Activated CD4-positive, alpha-beta T cell treated with anti-CD3 and anti-CD28 coated beads, Interleukin-2, amount 50 U/mL, for 48 hours (primary cell): ENCODE data around the gene KCNT1.
"Not testable (repeated sequence)": the region's sequence is repeated elsewhere in the genome, so short reads cannot be mapped to it uniquely, and the experiment has no call there.

ENCODE experiments used
- DNase-seq, 2 experiments: peaks; one replicate each; pipeline ENCODE4 v3.0.0-alpha.2; 2020

KCNT1 gene

DNA sequence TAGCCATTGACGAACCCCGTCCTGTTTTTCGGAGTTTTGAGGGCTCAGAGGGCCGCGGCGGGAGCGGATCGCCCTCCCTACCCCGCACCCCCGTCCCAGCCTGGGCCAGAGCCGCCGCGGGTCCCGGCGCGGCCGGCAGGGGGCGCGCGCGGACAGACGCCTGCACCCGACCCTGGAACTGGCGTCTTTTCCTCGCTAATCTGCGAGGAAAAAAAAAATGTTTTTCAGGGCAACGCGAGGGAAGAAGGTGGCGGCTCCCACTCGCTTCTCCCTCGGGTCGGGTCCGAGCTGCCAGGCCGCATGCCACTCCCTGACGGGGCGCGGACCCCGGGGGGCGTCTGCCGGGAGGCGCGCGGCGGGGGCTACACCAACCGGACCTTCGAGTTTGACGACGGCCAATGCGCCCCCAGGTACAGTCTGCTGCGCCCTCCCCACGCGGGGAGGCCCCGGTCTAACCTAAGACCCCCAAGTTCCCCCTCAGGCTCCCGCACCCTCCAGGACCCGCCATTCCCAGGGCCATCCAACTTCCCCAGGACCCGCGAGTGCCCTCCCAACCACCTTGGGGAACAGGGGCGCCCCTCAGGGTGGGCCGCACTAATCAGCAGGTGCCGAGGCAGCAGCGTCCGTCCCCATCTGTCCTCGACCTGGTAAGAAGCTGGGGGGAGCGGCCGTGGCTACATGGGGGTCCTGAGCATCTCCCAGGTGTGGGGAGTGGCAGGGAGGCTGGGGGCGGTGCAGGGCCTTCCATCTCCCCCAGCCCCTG is at the start of gene KCNT1:
Gene KCNT1, plus strand, starts transcription at position 227 of the 763 bp plus-strand sequence. Its CDS starts 74 bp downstream, at position 301.
- DNase-seq = peak; percentile 59 to 63

DNA sequence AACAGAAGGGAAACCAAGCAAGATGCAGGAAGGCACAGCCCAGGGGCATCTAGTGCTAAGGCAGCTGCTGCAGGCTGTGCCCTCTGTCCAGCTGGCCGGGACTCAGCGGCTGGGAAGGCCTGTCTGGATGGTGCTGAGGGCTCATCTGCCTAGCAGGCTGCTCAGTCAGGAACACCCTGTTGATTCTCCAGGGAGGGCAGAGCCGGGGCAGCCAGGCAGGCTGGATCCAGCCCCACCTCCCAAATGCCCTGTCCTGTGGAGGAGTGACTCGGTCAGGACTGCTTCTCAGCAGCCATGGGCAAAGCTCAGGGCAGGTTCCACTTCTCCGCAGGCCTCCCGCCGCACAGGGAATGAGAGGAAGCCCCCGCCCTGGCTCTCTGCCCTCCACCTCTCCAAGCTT is 46.7 kb upstream of the KCNT1 start:
- no peak for DNase-seq

DNA sequence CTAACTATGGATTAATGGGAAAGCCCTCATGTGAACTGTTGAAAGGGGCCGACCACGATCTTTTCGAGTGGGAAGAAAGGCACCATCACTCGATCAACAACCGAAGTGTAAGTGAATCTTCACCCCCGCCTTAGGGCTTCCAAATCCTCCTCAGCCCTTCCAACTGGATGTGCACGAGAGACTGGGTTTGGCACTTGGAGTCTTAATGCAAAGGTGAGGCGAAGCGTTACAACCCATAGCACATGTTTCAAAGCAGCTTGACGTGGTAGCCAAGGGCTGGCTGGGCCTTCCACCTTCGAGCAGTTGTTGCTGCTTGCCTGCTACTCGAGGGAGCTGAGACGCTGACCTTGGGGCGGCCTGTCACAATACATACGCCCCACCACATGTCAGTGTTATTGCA is 44.6 kb upstream of the KCNT1 start:
- no peak for DNase-seq

DNA sequence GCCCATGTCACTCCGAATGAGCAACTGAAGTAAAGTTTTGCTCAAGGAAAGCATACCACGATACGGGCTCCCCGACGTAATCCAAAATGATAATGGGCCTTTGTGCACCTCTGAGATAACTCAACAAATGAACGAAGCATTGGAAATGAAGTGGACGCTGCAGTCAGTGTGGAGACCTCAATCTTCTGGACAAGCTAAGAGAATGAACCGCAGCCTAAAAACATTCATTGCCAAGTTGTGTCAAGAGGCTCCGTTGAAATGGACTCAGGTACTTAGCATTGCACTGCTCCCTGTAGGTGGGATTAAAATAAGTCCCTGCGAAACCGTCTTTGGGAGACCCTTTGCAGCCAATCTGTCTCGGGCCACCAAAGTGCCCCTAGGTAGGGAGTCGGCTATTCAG is 42.7 kb upstream of the KCNT1 start:
- DNase-seq = no peak

DNA sequence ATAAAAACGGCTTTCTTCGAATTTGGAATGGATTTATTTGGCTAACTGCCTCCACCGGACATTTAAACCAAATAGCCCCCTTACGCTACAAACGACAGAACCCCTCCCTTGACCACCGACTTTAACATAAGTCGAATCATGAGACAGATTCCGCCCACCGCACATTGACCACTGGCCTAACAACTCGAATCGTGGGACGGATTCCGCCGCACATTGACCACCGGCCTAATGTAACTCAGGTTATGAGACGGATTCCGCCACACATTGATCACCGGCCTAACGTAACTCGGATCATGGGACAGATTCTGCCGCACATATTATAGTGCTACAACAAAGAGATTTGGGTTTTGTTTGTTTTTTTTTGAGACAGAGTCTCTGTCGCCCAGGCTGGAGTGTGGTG is 41.6 kb upstream of the KCNT1 start:
- DNase-seq = no peak

DNA sequence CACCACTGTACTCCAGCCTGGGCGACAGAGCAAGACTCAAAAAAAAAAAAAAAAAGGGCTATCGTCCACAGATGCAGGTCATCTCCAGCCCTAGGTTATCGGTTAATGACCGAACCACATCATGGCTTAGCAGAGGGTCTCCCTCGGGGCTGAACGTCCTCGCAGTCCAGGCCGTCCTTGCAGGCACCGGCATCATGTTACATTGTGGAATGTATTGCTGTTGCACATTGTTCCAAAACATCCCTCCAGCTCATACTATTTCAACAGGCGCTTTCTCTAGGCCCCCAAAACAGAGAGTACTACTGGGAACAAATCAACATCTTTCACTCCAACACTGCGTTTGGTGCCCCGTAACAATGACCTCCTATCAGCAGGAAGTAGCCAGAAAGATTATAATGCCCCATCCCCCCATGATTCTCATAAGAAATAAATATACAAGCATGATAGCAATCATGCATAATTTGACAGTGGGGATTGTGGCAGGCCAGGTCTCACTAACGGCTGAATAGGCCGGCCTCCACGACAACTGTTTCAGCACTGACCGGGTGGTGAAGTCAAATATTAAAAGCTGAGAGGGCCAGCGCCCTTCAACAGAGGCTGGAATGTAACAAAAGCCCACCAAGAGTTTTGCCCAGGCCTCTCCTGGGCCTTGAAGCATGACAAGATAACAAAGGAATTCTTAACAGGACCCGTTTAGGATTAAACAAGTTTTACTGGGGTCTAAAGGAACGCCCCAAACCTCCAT is 40.0 kb upstream of the KCNT1 start:
- no peak for DNase-seq

DNA sequence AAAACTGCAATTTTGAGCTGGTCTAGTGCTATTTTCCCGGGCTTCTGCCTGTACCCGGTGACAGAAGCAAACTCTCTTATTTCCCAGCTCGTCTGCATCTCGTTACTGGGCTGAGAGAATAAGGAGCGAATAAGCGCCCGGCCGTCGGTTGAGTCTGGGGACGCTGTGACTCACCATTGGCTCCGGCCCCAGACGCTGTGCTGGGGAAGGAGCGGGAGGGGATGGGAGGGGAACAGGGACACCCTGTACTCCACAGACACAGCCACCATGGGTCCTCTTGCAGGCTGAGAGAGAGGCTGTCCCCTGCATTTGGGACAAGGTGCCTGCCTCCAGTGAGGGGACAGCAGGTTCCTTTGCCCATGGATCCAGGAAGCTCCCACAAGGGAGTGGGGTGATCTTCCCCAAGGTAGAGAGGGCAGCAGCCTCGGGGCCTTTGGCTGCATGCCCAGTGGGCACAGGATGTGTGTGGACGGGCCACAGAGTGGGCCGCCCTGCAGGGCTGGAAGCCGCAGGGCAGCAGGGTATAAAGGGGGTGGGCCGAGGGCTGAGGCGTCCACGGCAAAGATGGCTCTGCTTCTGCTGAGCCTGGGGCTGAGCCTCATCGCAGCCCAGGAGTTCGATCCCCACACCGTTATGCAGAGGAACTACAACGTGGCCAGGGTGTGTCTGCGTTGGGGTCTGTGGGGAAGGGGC is 39.1 kb upstream of the KCNT1 start, which contains the start of gene LCN9:
Gene LCN9, plus strand, starts transcription at position 552 of the 693 bp plus-strand sequence. Its CDS starts 13 bp downstream, at position 565.
- DNase-seq = no peak

DNA sequence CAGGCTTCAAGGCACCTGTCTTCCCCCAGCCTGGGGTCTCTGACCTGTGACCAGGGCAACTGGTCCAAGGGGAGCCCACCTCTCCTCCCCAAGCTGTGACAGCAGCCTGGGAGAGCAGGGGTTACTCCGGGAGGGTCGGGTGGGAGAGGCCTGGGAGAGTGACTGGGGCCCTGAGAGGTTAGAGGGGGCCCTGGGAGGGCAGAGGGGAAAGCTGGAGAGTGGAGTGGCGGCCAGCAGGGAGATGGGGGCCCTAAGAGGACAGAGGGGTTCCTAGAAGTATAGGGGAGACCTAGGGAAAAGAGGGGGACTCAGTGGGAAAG is 38.6 kb upstream of the KCNT1 start:
- DNase-seq = no peak

DNA sequence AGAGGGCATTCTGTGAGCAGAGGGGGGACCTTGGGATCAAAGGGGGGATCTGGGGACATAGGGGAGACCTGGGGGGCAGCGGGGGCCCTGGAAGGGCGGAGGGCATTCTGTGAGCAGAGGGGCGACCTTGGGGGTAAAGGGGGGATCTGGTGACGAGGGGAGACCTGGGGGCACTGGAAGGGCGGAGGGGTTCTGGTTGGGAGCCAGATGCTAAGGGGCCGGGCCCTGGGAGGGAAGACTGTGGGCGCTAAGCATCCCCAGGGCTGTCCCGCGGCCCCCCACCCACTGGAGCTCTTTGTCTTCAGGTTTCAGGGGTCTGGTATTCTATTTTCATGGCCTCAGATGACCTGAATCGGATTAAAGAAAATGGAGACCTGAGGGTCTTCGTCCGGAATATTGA is 38.1 kb upstream of the KCNT1 start:
- DNase-seq = no peak

DNA sequence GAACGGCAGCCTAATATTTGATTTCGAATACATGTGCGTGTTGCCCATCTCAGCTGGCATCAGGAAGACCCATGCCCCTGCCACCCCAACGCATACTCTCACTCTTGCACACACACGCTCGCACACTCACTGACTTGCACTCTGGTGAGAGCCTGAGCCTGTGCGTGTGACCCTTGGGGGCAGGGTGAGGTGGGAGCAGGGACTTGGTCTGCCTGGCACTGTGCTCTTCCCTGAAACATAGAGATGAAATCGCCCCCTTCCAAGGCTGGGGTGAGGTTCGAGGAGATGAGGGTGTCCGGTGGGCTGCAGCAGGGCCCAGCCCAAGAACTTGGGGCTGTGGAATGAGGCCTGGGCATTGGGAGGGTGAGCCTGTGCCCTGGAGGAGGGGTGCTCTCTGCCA is 37.7 kb upstream of the KCNT1 start:
- no peak for DNase-seq

DNA sequence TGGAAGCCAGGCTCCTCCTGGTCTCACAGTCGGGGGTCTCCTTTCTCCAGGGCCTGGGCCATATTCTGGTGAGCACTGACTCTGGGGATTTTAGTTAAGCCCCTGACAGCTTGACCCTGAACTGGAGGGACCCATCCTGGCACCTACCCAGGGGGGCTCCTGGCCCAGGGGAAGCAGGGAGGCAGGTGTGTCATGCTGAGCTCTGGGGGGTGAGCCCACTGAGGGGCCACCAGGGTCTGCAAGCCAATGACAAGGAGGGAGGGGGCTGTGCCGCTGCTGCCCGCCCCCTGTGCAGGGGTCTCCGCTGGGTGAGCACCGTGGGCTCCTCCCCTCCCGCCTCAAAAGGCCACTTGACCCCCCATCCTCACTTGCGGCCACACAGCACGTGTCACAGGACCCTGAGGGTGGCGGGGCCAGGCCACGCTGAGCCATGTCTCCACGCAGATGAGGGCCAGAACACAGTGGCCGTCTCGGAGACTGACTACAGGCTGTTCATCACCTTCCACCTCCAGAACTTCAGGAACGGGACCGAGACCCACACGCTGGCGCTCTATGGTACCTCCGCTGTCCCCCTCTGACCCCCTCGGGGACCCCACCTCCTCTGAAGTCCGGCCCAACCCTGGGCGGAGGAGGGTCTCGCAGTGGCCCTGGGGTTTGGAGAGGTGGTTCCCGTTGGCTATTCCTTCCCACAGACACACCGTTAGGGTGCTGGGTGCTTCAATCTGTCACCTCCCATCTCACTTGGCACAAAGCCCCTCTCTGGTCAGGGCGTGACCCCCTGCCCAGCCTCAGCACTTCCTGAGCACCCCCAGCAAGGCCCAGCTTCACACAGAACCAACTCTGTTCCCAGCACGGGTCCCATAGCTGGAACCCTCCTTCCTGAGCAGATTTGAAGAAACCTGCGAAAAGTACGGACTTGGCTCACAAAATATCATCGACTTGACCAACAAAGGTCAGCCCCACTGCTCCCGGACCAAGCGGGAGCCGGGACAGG is 36.9 kb upstream of the KCNT1 start:
- DNase-seq = no peak

DNA sequence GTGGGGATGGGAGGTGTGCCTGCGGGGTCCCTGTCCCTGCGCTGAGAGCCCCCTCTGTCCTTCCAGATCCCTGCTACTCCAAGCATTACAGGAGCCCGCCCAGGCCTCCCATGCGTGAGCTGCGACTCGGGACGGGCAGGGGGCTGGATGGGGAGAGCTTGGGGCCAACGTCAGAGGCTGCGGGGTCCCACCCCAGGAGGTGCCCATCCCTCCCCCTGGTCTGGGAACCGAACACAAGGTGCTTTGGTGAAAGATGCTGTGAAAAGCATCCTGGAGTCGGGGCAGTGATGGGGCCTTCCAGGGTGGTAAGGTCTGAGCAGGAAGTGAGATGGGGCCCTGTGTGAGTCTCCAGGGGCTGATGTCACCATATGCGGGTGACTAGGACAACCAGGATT is 36.2 kb upstream of the KCNT1 start:
- DNase-seq = no peak

DNA sequence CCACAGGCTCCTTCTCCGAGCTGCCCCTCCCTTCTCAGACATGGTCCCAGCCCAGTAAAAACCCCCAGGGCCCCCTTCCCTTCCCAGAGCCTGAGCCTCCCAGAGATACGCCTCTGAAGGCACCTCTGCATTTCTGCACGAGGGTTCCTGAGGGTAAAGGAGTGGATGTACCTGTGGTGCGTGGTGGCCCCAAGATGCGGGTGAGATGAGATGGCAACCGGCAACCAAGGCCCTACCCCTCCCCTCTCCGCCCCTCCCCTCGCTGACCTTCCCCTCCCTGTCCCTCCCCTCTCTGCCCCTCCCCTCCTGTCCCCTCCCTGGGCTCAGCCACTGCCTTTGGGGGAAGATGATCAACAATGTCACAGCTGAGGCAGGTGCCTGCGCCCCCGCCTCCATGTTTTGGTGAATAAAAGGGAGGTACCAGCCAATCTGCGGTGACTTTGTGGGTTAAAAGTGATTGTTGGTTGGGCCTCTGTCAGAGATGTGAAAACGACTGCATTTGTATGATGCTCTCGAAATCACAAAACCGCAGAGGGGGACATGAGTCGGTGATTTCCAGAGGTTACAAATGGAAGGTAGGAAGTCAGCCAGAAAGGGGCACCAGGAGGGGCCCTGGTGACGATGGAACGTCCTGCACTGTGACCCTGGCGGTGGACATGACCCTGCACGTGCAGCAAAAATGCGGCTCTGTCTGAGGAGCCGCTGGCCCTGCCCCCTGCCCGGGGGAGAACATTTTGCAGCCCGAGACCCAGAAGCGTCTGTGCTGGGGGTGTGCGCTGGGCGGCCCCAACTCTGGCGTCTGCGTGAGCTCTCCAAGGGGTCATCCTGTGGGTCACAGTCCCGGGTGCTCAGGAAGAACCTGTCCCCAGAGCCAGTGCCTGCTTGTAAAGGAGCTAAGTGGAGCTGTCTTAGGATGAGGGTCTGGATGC is 35.2 kb upstream of the KCNT1 start:
- DNase-seq = no peak

DNA sequence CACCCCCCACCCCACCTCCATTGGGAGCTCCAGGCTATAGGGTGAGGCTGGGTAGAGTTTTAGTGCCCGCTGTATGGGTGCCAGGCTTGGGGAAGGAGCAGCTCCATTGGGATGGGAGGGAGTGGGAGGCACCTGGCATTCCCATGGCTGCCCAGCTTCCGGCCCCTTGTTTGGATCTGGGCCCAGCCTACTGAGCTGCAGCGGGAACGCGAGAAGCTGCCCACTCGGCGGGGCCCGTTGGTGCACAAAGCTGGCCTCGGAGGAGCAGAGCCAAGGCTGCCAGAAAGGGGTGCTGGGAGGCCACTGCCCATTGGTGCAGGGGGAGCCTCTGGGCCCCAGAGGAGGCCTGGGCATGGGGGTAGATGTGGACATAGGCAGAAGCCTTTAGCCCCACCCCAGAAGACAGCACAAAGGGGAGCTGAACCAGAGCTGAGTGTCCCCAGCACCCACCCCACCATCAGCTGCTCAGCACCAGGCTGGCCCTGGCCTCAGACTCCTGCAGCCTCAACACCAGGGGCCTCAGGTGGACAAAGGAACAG is 34.5 kb upstream of the KCNT1 start:
- DNase-seq = no peak

DNA sequence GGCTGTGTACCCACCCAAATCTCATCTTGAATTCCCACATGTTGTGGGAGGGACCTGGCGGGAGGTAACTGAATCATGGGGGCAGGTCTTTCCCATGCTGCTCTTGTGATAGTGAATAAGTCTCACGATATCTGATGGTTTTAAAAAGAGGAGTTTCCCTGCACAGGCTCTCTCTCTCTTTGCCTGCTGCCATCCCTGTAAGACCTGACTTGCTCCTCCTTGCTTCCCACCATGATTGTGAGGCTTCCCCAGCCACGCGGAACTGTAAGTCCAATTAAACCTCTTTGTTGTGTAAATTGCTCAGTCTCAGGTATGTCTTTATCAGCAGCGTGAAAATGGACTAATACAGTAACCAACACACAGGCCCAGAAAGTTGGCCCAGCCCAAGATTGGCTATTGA is 33.0 kb upstream of the KCNT1 start:
- not testable (repeated sequence) for DNase-seq

DNA sequence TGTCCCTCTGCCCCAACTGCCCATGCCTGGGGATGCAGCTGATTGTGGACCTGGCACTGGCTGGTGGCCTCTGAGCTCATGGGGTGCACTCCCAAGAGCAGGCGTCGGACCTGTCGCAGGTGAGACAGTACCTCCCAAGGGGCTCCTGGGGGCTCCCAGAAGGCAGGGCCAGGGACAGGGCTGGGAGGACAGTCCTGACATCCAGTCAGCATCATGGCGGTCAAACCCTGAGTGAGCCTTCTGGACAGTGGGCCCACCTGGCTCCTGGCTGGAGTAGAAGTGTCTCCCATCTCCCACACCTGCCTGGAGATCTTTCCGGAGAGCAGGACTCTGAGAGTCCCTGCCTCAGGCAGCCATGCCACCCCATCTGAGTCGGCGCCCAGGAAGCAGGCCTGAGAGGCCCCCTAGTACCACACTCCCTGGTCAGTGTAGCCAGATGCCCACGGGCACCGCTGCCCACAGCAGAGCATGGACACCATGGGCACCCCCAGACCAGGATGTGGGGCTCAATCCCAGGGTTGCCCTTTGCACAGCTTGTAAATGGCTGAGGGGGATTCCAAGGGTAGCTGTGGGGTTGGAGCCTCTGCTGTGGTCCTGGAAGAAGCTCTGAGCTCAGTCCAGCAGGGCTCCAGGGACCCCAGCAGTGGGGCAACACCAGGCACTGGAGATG is 32.2 kb upstream of the KCNT1 start:
- no peak for DNase-seq

DNA sequence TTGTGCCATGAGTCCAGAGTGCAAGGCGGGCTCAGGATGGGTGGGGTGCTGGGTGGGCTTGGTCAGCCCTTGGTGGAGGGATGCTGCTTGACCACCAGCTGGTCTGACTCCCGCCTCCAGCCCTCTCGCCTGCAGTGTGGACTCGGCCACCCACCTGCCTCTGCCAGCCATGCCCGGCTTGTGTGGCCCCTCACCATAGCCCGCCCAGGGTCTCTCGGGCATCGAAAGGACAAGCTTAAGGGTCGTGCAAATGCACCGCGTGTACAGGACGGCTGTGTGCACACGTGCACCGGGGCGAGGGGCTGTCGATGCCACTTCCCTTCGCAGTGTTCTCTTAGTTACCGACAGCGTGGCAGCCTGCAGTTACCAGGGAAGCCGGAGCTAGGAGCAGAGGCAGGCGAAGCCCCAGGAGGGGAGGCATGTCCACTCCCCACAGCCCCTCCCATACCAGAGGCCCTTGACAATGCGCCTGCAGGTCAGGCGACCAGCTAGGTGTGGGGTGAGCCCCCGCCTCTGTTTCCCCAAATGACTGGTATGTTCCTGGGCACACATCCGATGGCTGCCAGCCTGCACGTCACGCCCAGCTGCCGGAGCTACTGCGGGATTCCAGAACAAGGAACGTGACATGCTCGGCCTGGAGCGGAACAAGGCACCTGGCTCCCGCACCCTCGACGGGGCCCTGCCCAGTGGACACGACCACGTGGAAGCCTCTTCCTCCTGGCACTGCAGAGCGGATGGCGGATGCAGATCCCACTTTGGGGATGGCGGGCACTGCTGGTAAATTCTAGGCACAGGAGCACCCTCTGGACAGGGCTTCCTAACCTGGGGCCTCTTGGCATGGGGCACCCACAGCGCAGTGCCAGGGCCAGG is 31.0 kb upstream of the KCNT1 start:
- no peak for DNase-seq

DNA sequence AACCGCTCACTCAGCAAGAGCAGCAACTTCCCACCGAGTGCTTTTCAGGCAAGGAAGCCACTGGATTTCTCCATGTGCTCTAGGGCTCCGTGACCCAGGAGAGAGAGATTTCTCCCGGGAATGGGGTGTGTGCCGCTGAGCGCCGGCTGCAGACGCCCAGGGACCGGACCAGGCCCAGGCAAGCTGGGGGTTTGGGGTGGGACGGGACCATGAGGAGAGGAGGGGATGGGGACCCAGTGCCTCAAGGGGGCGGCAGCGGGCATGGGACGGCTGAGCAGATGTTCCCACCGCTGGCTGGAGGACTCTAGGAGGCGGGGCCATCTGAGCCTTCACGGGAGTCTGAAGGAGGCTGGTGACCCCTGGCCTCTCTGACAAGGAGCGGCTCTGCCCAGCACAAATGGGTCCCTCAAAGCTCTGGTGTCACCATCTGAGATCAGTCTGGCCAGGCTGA is 30.4 kb upstream of the KCNT1 start:
- no peak for DNase-seq

DNA sequence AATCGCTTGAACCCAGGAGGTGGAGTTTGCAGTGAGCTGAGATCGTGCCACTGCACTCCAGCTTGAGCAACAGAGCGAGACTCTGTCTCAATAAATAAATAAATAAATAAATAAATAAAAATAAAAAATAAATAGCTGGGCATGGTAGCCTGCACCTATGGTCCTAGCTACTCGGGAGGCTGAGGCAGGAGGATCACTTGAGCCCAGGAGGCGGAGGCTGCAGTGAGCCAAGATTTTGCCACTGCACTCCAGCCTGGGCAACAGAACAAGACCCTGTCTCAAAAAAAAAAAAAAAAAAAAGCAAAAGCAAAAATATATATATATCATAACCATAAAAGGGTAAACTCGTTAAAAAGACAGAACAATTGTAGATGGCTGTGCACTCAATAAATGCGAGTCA is 29.2 kb upstream of the KCNT1 start:
- DNase-seq = not testable (repeated sequence)
